NOMO-1 (cell line): ENCODE measurements around the gene FITM1.

Experiments used
- DNase-seq, 2 experiments: peaks; one replicate each; lab custom pipeline; 2025; ENCODE audit not compliant: unreplicated experiment in 2 of 2; lab: John Stamatoyannopoulos, UW

The FITM1 gene

DNA sequence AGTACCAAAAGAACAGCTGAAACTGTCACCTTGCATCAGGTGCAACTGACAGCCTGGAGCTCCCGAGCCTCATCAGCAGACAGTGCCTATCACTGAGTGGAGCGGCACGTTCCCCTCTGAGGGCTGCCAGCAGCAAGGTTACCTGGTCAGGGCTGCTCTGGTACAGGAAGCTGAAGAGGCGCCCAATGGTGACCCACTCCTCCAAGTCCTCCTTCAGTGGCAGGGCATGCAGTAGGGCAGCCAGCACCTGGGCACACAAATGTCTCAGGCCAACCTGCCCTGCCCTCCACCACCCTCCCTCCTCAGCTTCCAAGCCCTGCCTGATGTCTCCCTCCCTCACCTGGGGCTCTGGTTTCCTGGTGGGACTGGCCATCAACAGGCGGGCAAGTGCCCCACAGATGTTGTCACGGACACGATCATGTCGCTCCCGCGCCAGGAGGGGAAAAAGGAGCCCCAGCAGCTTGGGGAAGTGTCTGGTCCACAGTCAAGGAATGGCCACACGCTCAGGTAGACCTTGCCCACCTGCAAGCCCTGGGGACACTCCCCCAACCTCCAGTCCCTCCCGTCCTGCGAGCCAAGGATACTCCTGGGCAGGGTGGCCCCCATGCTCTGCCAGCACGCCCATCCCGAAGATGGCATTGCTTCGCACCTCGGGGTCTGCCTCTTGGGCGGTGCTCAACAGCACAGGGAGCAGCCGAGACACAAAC lies 51.1 kb downstream of the FITM1 start:
- no peak for DNase-seq
